ENCODE results near the gene TICAM2. TPM values are rescaled to one million over a fixed set of nuclear protein-coding genes. Genes with fewer than 3 reads are reported as not detected.

Gene TICAM2
- total and polyA plus RNA-seq, 9 of the 15 experiments (the other 6 are each of a cell fraction or from before 2014, with no cell fraction given) = 0.15 to 1.8 (median 0.98) TPM

- TF ChIP-seq, protein P1, sequence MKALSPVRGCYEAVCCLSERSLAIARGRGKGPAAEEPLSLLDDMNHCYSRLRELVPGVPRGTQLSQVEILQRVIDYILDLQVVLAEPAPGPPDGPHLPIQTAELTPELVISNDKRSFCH (CRISPR knock-in tag; IDR thresholded peaks at IDR 0.05) = no peak
- TF ChIP-seq, protein P1 (tag; IDR thresholded peaks at IDR 0.05) = 0 out of 2 replicates have a peak, but pooled peaks have one; percentile 52
- TF ChIP-seq, protein P2, sequence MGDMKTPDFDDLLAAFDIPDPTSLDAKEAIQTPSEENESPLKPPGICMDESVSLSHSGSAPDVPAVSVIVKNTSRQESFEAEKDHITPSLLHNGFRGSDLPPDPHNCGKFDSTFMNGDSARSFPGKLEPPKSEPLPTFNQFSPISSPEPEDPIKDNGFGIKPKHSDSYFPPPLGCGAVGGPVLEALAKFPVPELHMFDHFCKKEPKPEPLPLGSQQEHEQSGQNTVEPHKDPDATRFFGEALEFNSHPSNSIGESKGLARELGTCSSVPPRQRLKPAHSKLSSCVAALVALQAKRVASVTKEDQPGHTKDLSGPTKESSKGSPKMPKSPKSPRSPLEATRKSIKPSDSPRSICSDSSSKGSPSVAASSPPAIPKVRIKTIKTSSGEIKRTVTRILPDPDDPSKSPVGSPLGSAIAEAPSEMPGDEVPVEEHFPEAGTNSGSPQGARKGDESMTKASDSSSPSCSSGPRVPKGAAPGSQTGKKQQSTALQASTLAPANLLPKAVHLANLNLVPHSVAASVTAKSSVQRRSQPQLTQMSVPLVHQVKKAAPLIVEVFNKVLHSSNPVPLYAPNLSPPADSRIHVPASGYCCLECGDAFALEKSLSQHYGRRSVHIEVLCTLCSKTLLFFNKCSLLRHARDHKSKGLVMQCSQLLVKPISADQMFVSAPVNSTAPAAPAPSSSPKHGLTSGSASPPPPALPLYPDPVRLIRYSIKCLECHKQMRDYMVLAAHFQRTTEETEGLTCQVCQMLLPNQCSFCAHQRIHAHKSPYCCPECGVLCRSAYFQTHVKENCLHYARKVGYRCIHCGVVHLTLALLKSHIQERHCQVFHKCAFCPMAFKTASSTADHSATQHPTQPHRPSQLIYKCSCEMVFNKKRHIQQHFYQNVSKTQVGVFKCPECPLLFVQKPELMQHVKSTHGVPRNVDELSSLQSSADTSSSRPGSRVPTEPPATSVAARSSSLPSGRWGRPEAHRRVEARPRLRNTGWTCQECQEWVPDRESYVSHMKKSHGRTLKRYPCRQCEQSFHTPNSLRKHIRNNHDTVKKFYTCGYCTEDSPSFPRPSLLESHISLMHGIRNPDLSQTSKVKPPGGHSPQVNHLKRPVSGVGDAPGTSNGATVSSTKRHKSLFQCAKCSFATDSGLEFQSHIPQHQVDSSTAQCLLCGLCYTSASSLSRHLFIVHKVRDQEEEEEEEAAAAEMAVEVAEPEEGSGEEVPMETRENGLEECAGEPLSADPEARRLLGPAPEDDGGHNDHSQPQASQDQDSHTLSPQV (IDR thresholded peaks at IDR 0.05) = 0 out of 2 replicates have a peak, but pooled peaks have one; percentile 14
- peak; percentile 31; the same call in 1 of the 2 replicates for TF ChIP-seq EP300 (IDR thresholded peaks at IDR 0.05; ENCODE audit: low read length)
- TF ChIP-seq, protein P3, sequence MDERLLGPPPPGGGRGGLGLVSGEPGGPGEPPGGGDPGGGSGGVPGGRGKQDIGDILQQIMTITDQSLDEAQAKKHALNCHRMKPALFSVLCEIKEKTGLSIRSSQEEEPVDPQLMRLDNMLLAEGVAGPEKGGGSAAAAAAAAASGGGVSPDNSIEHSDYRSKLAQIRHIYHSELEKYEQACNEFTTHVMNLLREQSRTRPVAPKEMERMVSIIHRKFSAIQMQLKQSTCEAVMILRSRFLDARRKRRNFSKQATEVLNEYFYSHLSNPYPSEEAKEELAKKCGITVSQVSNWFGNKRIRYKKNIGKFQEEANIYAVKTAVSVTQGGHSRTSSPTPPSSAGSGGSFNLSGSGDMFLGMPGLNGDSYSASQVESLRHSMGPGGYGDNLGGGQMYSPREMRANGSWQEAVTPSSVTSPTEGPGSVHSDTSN (CRISPR knock-in tag; IDR thresholded peaks at IDR 0.05; ENCODE audit: low read depth) = no peak
- TF ChIP-seq, protein P3 (tag; conservative IDR thresholded peaks at IDR 0.05; ENCODE audit: low read depth) = no peak
- TF ChIP-seq ZNF407 (IDR thresholded peaks at IDR 0.05; ENCODE audit: low read depth) = peak; percentile 58; the same call in 1 of the 2 replicates
- peak; percentile 79 to 86 for TF ChIP-seq FOXK2 (conservative IDR thresholded peaks at IDR 0.05 in 1 of 2, IDR thresholded peaks at IDR 0.05 in 1 of 2; ENCODE audit: low read depth in 2 of 2)
- TF ChIP-seq RBM22 (IDR thresholded peaks at IDR 0.05; ENCODE audit: low read depth, low read length, poor library complexity, severe bottlenecking) = peak; percentile 61
- TF ChIP-seq CXXC5 (CRISPR knock-in tag; IDR thresholded peaks at IDR 0.05) = peak; percentile 92
These were observed 23.5 kb upstream of the TICAM2 start, which contains the start of gene TMED7 (continued) for GRCh38 chr5:115625579-115626444.
